CD4-positive, CD25-positive, alpha-beta regulatory T cell (primary cell): Measurements from ENCODE around the gene SYCP2. TPM values are rescaled to one million over a fixed set of nuclear protein-coding genes. Genes with fewer than 3 reads are reported as not detected.

ENCODE experiments used
- ATAC-seq, 2 donors: fragments of 150-1000 bp; cut with Tn5 transposase; one replicate each; pipeline ENCODE4 v1.10.0; 2021; ENCODE audit warnings: low read depth in 2 of 2, moderate number of reproducible peaks in 2 of 2, moderate library complexity in 1 of 2
- DNase-seq, 3 donors: peaks; one replicate each; pipeline versions ENCODE4 v3.0.0 to v3.0.0-alpha.2; 2012 to 2022; ENCODE audit warnings: mixed read lengths in 1 of 3
- H3K27ac ChIP-seq: one replicate; pipeline ENCODE4 v1.7.0; 2013; ENCODE audit warnings: mild to moderate bottlenecking, low read length; ENCODE audit not compliant: insufficient read depth, poor library complexity, severe bottlenecking
- H3K27me3 ChIP-seq: one replicate; pipeline ENCODE4 v1.7.0; 2013; ENCODE audit warnings: low read length; ENCODE audit not compliant: control insufficient read depth, insufficient read depth
- H3K36me3 ChIP-seq: one replicate; pipeline ENCODE4 v1.7.0; 2013; ENCODE audit warnings: mild to moderate bottlenecking, low read length, moderate library complexity; ENCODE audit not compliant: control insufficient read depth, insufficient read depth
- H3K4me1 ChIP-seq: 2 replicates; pipeline ENCODE4 v1.7.0; 2013; ENCODE audit warnings: mild to moderate bottlenecking, low read length; ENCODE audit not compliant: insufficient read depth, control insufficient read depth, poor library complexity, severe bottlenecking
- H3K4me3 ChIP-seq: one replicate; pipeline ENCODE4 v1.7.0; 2013; ENCODE audit warnings: low read depth, mild to moderate bottlenecking, low read length, moderate library complexity
- H3K9me3 ChIP-seq, 2 experiments: 1 replicate in 1 of 2; 2 replicates in 1 of 2; pipeline ENCODE4 v1.7.0; 2013; ENCODE audit warnings: low read length in 2 of 2, mild to moderate bottlenecking in 1 of 2, moderate library complexity in 1 of 2; ENCODE audit not compliant: control insufficient read depth in 2 of 2
- H3K27ac Mint-ChIP-seq, 3 donors: one replicate each; pipeline ENCODE4 v1.8.0; 2020 to 2022; ENCODE audit warnings: mild to moderate bottlenecking in 3 of 3, mixed read lengths in 3 of 3, moderate library complexity in 2 of 3
- H3K27me3 Mint-ChIP-seq: one replicate; pipeline ENCODE4 v1.8.0; 2022; ENCODE audit warnings: mild to moderate bottlenecking, mixed read lengths
- H3K36me3 Mint-ChIP-seq: one replicate; pipeline ENCODE4 v1.8.0; 2020; ENCODE audit warnings: mixed read lengths
- H3K4me1 Mint-ChIP-seq, 4 donors: one replicate each; pipeline ENCODE4 v1.8.0; 2020 to 2022; ENCODE audit warnings: mixed read lengths in 4 of 4, mild to moderate bottlenecking in 1 of 4
- H3K4me3 Mint-ChIP-seq, 4 donors: one replicate each; pipeline ENCODE4 v1.8.0; 2020 to 2022; ENCODE audit warnings: mild to moderate bottlenecking in 4 of 4, mixed read lengths in 4 of 4, moderate library complexity in 3 of 4
- H3K9me3 Mint-ChIP-seq, 7 donors: one replicate each; pipeline ENCODE4 v1.8.0; 2020 to 2022; ENCODE audit warnings: mixed read lengths in 7 of 7, mild to moderate bottlenecking in 3 of 7, moderate library complexity in 2 of 7
- polyA plus RNA-seq, 4 donors: library from polyadenylated mRNA; unstranded; fragments of 300-500 nt; fragmentation: Illumina TruSeq; gene quantifications; one replicate each; pipeline ENCODE4 v1.2.3, GENCODE V29; 2021
- total RNA-seq: library from RNA; stranded (reverse); gene quantifications from one replicate; pipeline ENCODE4 v1.2.3, GENCODE V29; 2022

SYCP2 gene
- total and polyA plus RNA-seq, 5 donors from 2014 or later: 0.32 to 9.1 (median 1.2) TPM

DNA sequence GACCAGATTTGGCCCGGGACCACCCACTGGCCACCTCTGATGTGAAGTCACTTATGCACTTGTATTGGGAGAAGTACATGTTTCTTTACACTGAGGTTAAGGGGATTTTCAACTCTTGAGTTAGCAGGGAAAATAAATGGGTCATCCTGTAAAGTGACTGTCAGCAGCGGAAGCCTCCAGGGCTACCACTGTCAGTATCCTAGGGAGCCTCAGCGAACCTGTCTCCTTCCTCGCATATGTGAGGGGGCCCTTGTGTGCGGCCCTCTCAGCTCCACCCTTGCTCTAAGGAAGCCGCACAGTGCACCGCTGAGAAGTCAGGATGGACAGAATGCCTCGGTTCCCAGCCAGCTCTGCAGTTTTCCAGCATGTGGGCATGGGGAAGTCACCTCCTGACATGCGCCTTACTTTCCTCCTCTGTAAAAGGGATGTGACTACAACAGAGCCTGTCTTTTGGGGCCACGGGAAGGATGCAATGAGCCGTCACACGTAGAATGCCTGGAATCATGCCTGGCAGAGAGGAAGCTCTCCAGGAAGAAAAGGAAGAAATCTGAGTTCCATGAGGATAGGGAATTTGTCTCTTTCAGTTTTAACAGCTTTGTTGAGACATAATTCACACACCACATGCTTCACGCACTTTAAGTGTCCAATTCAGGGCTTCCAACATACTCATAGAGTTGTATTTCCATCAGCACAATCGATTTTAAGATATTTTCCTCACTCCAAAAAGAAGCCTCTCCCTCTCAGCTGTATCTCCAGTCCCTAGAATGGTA, 115.4 kb downstream of the SYCP2 start:
- no peaks in the 10 kb centered on the region for H3K27me3 Mint-ChIP-seq
- no peaks in the 10 kb centered on the region for H3K9me3 Mint-ChIP-seq
- H3K4me3 Mint-ChIP-seq: no peak overlapping the region

DNA sequence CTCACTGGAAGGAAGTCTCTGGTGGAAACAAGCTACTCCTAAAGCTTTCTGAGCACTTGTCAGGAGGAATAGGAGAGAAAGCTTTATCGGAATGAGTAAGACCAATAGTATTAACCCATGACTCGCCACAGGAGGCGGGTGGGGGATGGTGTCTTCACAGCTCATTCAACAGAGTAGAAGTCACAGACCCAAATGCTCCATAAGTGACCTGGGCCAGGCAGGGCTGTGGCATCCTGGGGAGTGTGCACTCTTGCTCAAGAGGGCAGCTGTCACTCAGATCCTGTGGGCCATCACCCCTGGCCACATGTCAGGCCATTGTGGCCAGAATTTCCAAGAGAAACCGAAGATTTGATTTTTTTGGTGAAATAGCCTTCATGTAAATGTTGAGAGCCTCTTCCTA, 116.0 kb downstream of the SYCP2 start:
- H3K9me3 Mint-ChIP-seq: no peaks in the 10 kb centered on the region
- H3K4me3 ChIP-seq: no peak overlapping the region
- no peaks in the 10 kb centered on the region for H3K4me1 Mint-ChIP-seq
- no peak for ATAC-seq
- H3K27me3 ChIP-seq: no peaks in the 10 kb centered on the region
- no peaks in the 10 kb centered on the region for H3K9me3 ChIP-seq
- H3K27me3 Mint-ChIP-seq: no peaks in the 10 kb centered on the region
- H3K36me3 Mint-ChIP-seq: no peaks in the 10 kb centered on the region
- no peak overlapping the region for H3K4me3 Mint-ChIP-seq
- no peak overlapping the region for H3K27ac Mint-ChIP-seq
- DNase-seq: no peak
- H3K27ac ChIP-seq: no peak overlapping the region
- no peaks in the 10 kb centered on the region for H3K36me3 ChIP-seq
- no peaks in the 10 kb centered on the region for H3K4me1 ChIP-seq

More for the DNA sequence above, 115.4 kb downstream of the SYCP2 start:
- H3K4me1 Mint-ChIP-seq: no peaks in the 10 kb centered on the region
- Histone ChIP-seq H3K36me3 (no peaks in the 10 kb centered on the region), H3K4me1 (no peaks in the 10 kb centered on the region), H3K27me3 (no peaks in the 10 kb centered on the region), H3K9me3 (no peaks in the 10 kb centered on the region), H3K4me3 (no peak overlapping the region), H3K27ac (no peak overlapping the region)
- H3K36me3 Mint-ChIP-seq: no peaks in the 10 kb centered on the region
- no peak for ATAC-seq
- H3K27ac Mint-ChIP-seq: no peak overlapping the region
- DNase-seq: no peak

DNA sequence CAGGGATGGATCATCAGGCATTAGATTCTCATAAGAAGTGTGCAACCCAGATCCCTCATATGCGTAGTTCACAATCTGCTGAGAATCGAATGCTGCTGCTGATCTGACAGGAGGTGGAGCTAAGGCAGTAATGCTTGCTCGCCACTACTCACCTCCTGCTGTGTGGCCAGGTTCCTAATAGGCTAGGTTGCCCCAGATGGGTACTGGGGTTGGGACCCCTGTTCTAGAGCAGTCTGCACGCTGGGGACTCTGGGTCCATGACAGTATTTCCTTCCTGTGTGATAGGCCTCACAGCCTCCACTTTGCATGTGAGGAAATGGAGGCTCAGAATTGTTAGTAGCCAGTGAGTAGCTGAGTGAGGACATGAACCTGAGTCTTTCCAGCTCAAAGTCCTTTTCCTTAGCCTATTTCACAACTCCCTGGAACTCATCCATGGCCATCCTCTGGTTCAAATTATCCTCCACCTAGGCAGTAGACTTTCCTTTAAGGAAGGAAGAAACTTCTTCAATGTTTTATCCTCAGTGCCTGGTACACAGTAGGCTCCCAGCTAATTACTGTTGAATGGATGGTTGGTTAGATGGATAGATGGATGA, 117.2 kb downstream of the SYCP2 start:
- no peak overlapping the region for H3K4me3 Mint-ChIP-seq
- no peaks in the 10 kb centered on the region for H3K36me3 ChIP-seq
- no peak overlapping the region for H3K27ac Mint-ChIP-seq
- no peaks in the 10 kb centered on the region for H3K36me3 Mint-ChIP-seq
- no peaks in the 10 kb centered on the region for H3K4me1 ChIP-seq
- no peak overlapping the region for H3K27ac ChIP-seq
- ATAC-seq: no peak
- no peak for DNase-seq
- H3K9me3 ChIP-seq: no peaks in the 10 kb centered on the region
- H3K4me1 Mint-ChIP-seq: no peaks in the 10 kb centered on the region
- no peaks in the 10 kb centered on the region for H3K9me3 Mint-ChIP-seq
- no peaks in the 10 kb centered on the region for H3K27me3 ChIP-seq
- H3K4me3 ChIP-seq: no peak overlapping the region
- H3K27me3 Mint-ChIP-seq: no peaks in the 10 kb centered on the region

DNA sequence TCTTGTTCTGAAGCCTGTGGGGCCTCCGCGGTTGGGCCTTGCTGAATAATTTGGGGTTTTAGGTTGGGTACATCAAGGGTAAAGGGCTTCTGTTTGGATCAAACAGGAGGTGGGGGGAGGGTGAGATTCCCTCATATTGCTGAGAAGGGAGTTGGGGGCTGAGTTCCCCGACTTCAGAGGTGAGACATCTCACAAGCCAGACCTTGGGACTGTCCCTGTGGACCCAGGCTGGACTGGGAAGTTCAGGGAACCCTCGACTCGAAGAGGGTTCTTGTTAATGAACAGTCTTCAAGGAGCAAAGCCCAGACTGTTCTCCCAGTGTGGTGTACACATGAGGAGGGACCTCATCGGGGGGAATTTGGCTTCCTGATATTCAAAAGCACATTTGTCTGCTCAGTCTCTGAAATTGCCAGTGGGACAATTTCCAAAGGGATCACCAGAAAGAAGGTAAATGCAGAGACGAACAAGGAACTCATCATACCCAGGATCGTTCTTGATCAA, 118.5 kb downstream of the SYCP2 start:
- no peaks in the 10 kb centered on the region for H3K9me3 Mint-ChIP-seq
- no peaks in the 10 kb centered on the region for H3K36me3 Mint-ChIP-seq
- no peak overlapping the region for H3K4me3 ChIP-seq
- H3K36me3 ChIP-seq: no peaks in the 10 kb centered on the region
- no peak overlapping the region for H3K4me3 Mint-ChIP-seq
- H3K4me1 ChIP-seq: no peaks in the 10 kb centered on the region
- H3K27me3 ChIP-seq: no peaks in the 10 kb centered on the region
- H3K4me1 Mint-ChIP-seq: no peaks in the 10 kb centered on the region
- no peaks in the 10 kb centered on the region for H3K27me3 Mint-ChIP-seq
- ATAC-seq (no peak), DNase-seq (no peak)
- no peaks in the 10 kb centered on the region for H3K9me3 ChIP-seq
- H3K27ac ChIP-seq: no peak overlapping the region
- H3K27ac Mint-ChIP-seq: no peak overlapping the region

DNA sequence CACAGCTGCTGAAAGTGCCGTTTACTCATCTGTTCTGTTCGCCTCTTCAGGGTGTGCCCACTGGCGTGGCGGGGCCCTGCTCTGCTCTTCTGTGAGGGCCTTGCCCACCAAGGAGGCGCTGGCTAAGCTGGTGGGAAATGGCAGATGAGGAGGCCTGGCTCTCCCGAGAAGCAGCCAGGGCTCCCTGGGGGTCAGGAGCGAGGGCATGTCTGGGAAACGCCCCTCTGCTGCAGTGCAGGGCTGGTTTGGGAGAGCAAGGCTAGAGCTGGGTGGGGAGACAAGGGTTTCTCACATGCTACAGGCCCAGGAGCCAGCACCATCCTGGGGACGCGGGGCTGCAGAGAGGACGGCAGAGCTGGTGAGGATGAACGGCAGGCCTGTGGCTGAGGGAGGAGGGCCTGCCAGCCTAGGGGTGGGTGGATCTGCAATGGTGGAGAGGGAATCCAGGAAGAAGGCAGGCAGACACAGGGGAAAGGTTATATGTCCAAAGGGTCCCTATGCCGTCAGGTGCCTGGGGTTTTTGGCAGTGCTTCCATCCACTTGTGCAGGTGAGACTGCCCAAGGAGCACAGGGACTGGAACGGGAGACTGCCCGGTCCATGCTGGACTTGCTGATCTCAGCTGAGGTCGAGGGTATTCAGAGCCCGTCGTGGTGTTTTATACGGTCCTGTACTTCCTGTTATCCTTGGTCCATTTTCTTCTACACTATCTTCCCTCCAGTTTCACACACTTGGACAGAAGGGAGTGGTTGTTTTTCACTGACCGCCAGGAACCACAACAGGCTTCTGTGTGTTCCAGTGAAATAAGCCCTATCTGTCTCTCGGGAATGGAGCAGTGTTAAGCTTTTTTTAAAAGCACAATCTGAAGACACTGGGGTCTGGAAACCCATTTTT, 119.2 kb downstream of the SYCP2 start:
- H3K27ac Mint-ChIP-seq: no peak overlapping the region

More for the DNA sequence above, 119.2 kb downstream of the SYCP2 start:
- H3K36me3 ChIP-seq: no peaks in the 10 kb centered on the region
- H3K36me3 Mint-ChIP-seq: no peaks in the 10 kb centered on the region
- H3K9me3 ChIP-seq: no peaks in the 10 kb centered on the region
- H3K27me3 ChIP-seq: no peaks in the 10 kb centered on the region
- no peak overlapping the region for H3K4me3 ChIP-seq
- DNase-seq: no peak
- H3K4me1 Mint-ChIP-seq: no peaks in the 10 kb centered on the region
- no peaks in the 10 kb centered on the region for H3K4me1 ChIP-seq
- no peaks in the 10 kb centered on the region for H3K9me3 Mint-ChIP-seq
- H3K4me3 Mint-ChIP-seq: no peak overlapping the region
- H3K27me3 Mint-ChIP-seq: no peaks in the 10 kb centered on the region
- no peak for ATAC-seq
- no peak overlapping the region for H3K27ac ChIP-seq

Other genes with a start within 250 kb of the SYCP2 start
- gene PPP1R3D, start 6.7 kb upstream of the SYCP2 start, total RNA-seq: 5.3 TPM
- 1 to 10 TPM; 1.9 to 3.0 (median 2.1) TPM for gene PPP1R3D, start 6.7 kb upstream of the SYCP2 start, polyA plus RNA-seq
- 15.8 TPM for gene FAM217B, start 6.8 kb upstream of the SYCP2 start, total RNA-seq
- 10 to 100 TPM; 23.3 to 30.1 (median 25.9) TPM for gene FAM217B, start 6.8 kb upstream of the SYCP2 start, polyA plus RNA-seq
- gene CDH26, start 24.8 kb upstream of the SYCP2 start, total RNA-seq: 1.0 TPM
- gene CDH26, start 24.8 kb upstream of the SYCP2 start, polyA plus RNA-seq: under 1 TPM in 2 of 4 donors, not detected in 2; 0.24 to 0.31 TPM